Naive thymus-derived CD8-positive, alpha-beta T cell (primary cell): Measurements from ENCODE around the gene PPP1R1B. TPM values are rescaled to one million over a fixed set of nuclear protein-coding genes. Genes with fewer than 3 reads are reported as not detected.
A peak's percentile ranks its signal among the peaks of the same experiment; 100 is the strongest.

ENCODE experiments used
- ATAC-seq, 2 donors: fragments of 150-1000 bp; cut with Tn5 transposase in 1 of 2; sonication (Bioruptor Pico), chemical (Tn5 transposase) in 1 of 2; 1 replicate in 1 of 2; 2 replicates in 1 of 2; pipeline ENCODE4 v1.10.0; 2021; ENCODE audit warnings: mild to moderate bottlenecking in 2 of 2, moderate library complexity in 2 of 2
- POLR2A ChIA-PET: fragments of 350-600 bp; sonication (Branson Sonifier 250); formaldehyde crosslinking; loops from one replicate; lab custom pipeline; 2021; ENCODE audit warnings: antibody characterized with exemption; lab: Charles Lee
- DNase-seq, 10 donors: peaks; one replicate each; pipeline versions ENCODE4 v3.0.0 to v3.0.0-alpha.2; 2020 to 2022
- H3K27ac Mint-ChIP-seq, 10 donors: one replicate each; pipeline ENCODE4 v1.8.0; 2020 to 2022; ENCODE audit warnings: mild to moderate bottlenecking in 10 of 10, mixed read lengths in 10 of 10, moderate library complexity in 4 of 10, inconsistent platforms in 1 of 10
- H3K27me3 Mint-ChIP-seq, 5 donors: one replicate each; pipeline ENCODE4 v1.8.0; 2021 to 2022; ENCODE audit warnings: mixed read lengths in 5 of 5
- H3K36me3 Mint-ChIP-seq, 3 donors: one replicate each; pipeline ENCODE4 v1.8.0; 2020 to 2022; ENCODE audit warnings: mixed read lengths in 3 of 3, mild to moderate bottlenecking in 2 of 3, inconsistent platforms in 1 of 3
- H3K4me1 Mint-ChIP-seq, 4 donors: one replicate each; pipeline ENCODE4 v1.8.0; 2021 to 2022; ENCODE audit warnings: mixed read lengths in 4 of 4
- H3K4me3 Mint-ChIP-seq, 10 donors: one replicate each; pipeline ENCODE4 v1.8.0; 2020 to 2022; ENCODE audit warnings: mild to moderate bottlenecking in 10 of 10, mixed read lengths in 10 of 10, moderate library complexity in 6 of 10, inconsistent platforms in 1 of 10
- H3K9me3 Mint-ChIP-seq, 9 donors: one replicate each; pipeline ENCODE4 v1.8.0; 2020 to 2022; ENCODE audit warnings: mixed read lengths in 9 of 9, mild to moderate bottlenecking in 3 of 9, inconsistent platforms in 1 of 9, moderate library complexity in 1 of 9
- polyA plus RNA-seq, 3 donors: library from polyadenylated mRNA; unstranded; fragments of 300-500 nt; fragmentation: Illumina TruSeq; gene quantifications; one replicate each; pipeline ENCODE4 v1.2.3, GENCODE V29; 2021
- total RNA-seq, 8 experiments: library from RNA in 2 of 8; stranded (reverse) in 2 of 8; gene quantifications; one replicate each; pipeline ENCODE4 v1.2.3 and lab custom pipeline; 2021 to 2026

The PPP1R1B gene
- total and polyA plus RNA-seq, 5 experiments from 2014 or later, result not detected

GRCh38 chr17:39639566-39640458 lies 13.1 kb downstream of the PPP1R1B start:
- H3K4me1 Mint-ChIP-seq, result peaks cover 53 to 85% (median 80%) of the 10 kb centered on the region in 4 donors
- DNase-seq (no peak), ATAC-seq (no peak)
- H3K9me3 Mint-ChIP-seq, result no peaks in the 10 kb centered on the region
- H3K27me3 Mint-ChIP-seq, result no peaks in the 10 kb centered on the region
- H3K27ac Mint-ChIP-seq, result peak overlapping the region; percentile 15 to 85 (median 60)
- POLR2A ChIA-PET, result interaction anchor here (0.5 to 4.0 kb wide), 5 partner anchors 12 to 383 kb away, joined by 3 to 26 read pairs (median 5); partner anchors contain the start of genes PNMT and TCAP
- H3K36me3 Mint-ChIP-seq, result peaks cover 0 to 4% (median 0%) of the 10 kb centered on the region in 3 donors
- H3K4me3 Mint-ChIP-seq, result peak overlapping the region in 9 of 10 donors; percentile 28 to 88 (median 65)

GRCh38 chr17:39640591-39641031 lies 13.9 kb downstream of the PPP1R1B start:
- POLR2A ChIA-PET, result interaction anchor here (3.5 kb wide), 1 partner anchor 11 kb away, joined by 10 read pairs; no protein-coding TSS in a partner anchor

GRCh38 chr17:39641097-39641496 lies 14.3 kb downstream of the PPP1R1B start:
- ATAC-seq (no peak), DNase-seq (no peak)
- Mint-ChIP-seq H3K27ac (peak overlapping the region in 3 of 10 donors; percentile 53 to 65 (median 57)), H3K27me3 (no peaks in the 10 kb centered on the region), H3K36me3 (peaks cover 0 to 10% (median 0%) of the 10 kb centered on the region in 3 donors), H3K4me1 (peaks cover 56 to 87% (median 85%) of the 10 kb centered on the region in 4 donors), H3K9me3 (no peaks in the 10 kb centered on the region), H3K4me3 (peak overlapping the region in 7 of 10 donors; percentile 30 to 88 (median 64))
- POLR2A ChIA-PET, result interaction anchor here (3.5 kb wide), 1 partner anchor 10 kb away, joined by 10 read pairs; no protein-coding TSS in a partner anchor

More at GRCh38 chr17:39640591-39641031, 13.9 kb downstream of the PPP1R1B start:
- Mint-ChIP-seq H3K27ac (peak overlapping the region in 7 of 10 donors; percentile 33 to 89 (median 65)), H3K4me3 (peak overlapping the region; percentile 36 to 88 (median 74)), H3K36me3 (peaks cover 0 to 10% (median 0%) of the 10 kb centered on the region in 3 donors), H3K4me1 (peaks cover 56 to 87% (median 86%) of the 10 kb centered on the region in 4 donors), H3K9me3 (no peaks in the 10 kb centered on the region), H3K27me3 (no peaks in the 10 kb centered on the region)
- no peak for DNase-seq
- no peak for ATAC-seq

- H3K27me3 Mint-ChIP-seq, result no peaks in the 10 kb centered on the region
- H3K9me3 Mint-ChIP-seq, result no peaks in the 10 kb centered on the region
- peak overlapping the region in 3 of 10 donors; percentile 35 to 56 (median 48) for H3K4me3 Mint-ChIP-seq
- peaks cover 0 to 10% (median 0%) of the 10 kb centered on the region in 3 donors for H3K36me3 Mint-ChIP-seq
- peaks cover 56 to 86% (median 81%) of the 10 kb centered on the region in 4 donors for H3K4me1 Mint-ChIP-seq
- DNase-seq (no peak), ATAC-seq (no peak)
- POLR2A ChIA-PET, result interaction anchor here (0.9 to 3.5 kb wide), 3 partner anchors 8 to 16 kb away, joined by 3 to 10 read pairs (median 4); no protein-coding TSS in a partner anchor
- peak overlapping the region in 8 of 10 donors; percentile 13 to 89 (median 62) for H3K27ac Mint-ChIP-seq
Observed at GRCh38 chr17:39641883-39642282, 15.1 kb downstream of the PPP1R1B start.

- ATAC-seq (no peak), DNase-seq (no peak)
- Mint-ChIP-seq H3K36me3 (peaks cover 0 to 13% (median 0%) of the 10 kb centered on the region in 3 donors), H3K4me3 (peak overlapping the region in 4 of 10 donors; percentile 20 to 54 (median 28)), H3K9me3 (no peaks in the 10 kb centered on the region), H3K27me3 (no peaks in the 10 kb centered on the region), H3K27ac (peak overlapping the region in 7 of 10 donors; percentile 27 to 83 (median 63)), H3K4me1 (peaks cover 56 to 85% (median 81%) of the 10 kb centered on the region in 4 donors)
- POLR2A ChIA-PET, result interaction anchor here (0.9 to 3.5 kb wide), 5 partner anchors 9 to 23 kb away, joined by 3 to 10 read pairs (median 4); partner anchors contain the start of gene TCAP
Observed at GRCh38 chr17:39642291-39643074, 15.7 kb downstream of the PPP1R1B start.

GRCh38 chr17:39643271-39643670 lies 16.5 kb downstream of the PPP1R1B start:
- H3K36me3 Mint-ChIP-seq, result peaks cover 0 to 13% (median 0%) of the 10 kb centered on the region in 3 donors
- DNase-seq, result no peak
- POLR2A ChIA-PET, result interaction anchor here (0.6 to 2.1 kb wide), 5 partner anchors 9 to 157 kb away, joined by 3 to 6 read pairs (median 4); partner anchors contain the start of gene TCAP
- H3K4me1 Mint-ChIP-seq, result peaks cover 48 to 80% (median 76%) of the 10 kb centered on the region in 4 donors
- no peaks in the 10 kb centered on the region for H3K27me3 Mint-ChIP-seq
- peak overlapping the region in 2 of 10 donors; percentile 11 to 12 for H3K4me3 Mint-ChIP-seq
- H3K9me3 Mint-ChIP-seq, result no peaks in the 10 kb centered on the region
- no peak for ATAC-seq
- H3K27ac Mint-ChIP-seq, result peak overlapping the region in 6 of 10 donors; percentile 17 to 73 (median 56)

- Mint-ChIP-seq H3K27ac (peak overlapping the region in 5 of 10 donors; percentile 17 to 75 (median 49)), H3K4me1 (peaks cover 35 to 75% (median 67%) of the 10 kb centered on the region in 4 donors), H3K9me3 (no peaks in the 10 kb centered on the region), H3K27me3 (no peaks in the 10 kb centered on the region), H3K4me3 (no peak overlapping the region), H3K36me3 (peaks cover 0 to 27% (median 0%) of the 10 kb centered on the region in 3 donors)
- POLR2A ChIA-PET, result interaction anchor here (1.1 kb wide), 1 partner anchor 13 kb away, joined by 3 read pairs; no protein-coding TSS in a partner anchor
- DNase-seq, result no peak
- ATAC-seq, result no peak
Observed at GRCh38 chr17:39647256-39647655, 20.5 kb downstream of the PPP1R1B start.

- Mint-ChIP-seq H3K36me3 (peaks cover 0 to 27% (median 0%) of the 10 kb centered on the region in 3 donors), H3K4me3 (no peak overlapping the region), H3K27ac (peak overlapping the region in 9 of 10 donors; percentile 18 to 77 (median 63)), H3K27me3 (no peaks in the 10 kb centered on the region), H3K9me3 (no peaks in the 10 kb centered on the region), H3K4me1 (peaks cover 34 to 68% (median 64%) of the 10 kb centered on the region in 4 donors)
- DNase-seq, result no peak
- ATAC-seq, result no peak
- POLR2A ChIA-PET, result no interaction called here
Observed at GRCh38 chr17:39648616-39649366, 22.0 kb downstream of the PPP1R1B start.

- ATAC-seq (no peak), DNase-seq (no peak)
- H3K36me3 Mint-ChIP-seq, result peaks cover 0 to 20% (median 0%) of the 10 kb centered on the region in 3 donors
- H3K4me3 Mint-ChIP-seq, result peak overlapping the region in 1 of 10 donors; percentile 20
- peaks cover 34 to 71% (median 64%) of the 10 kb centered on the region in 4 donors for H3K4me1 Mint-ChIP-seq
- H3K27me3 Mint-ChIP-seq, result no peaks in the 10 kb centered on the region
- no peaks in the 10 kb centered on the region for H3K9me3 Mint-ChIP-seq
- H3K27ac Mint-ChIP-seq, result peak overlapping the region in 9 of 10 donors; percentile 18 to 86 (median 49)
- POLR2A ChIA-PET, result interaction anchor here (3.0 kb wide), 1 partner anchor 10 kb away, joined by 10 read pairs; no protein-coding TSS in a partner anchor
Observed at GRCh38 chr17:39650121-39650579, 23.4 kb downstream of the PPP1R1B start.

GRCh38 chr17:39651923-39652586 lies 25.3 kb downstream of the PPP1R1B start:
- no peaks in the 10 kb centered on the region for H3K27me3 Mint-ChIP-seq
- peaks cover 0 to 21% (median 0%) of the 10 kb centered on the region in 3 donors for H3K36me3 Mint-ChIP-seq
- ATAC-seq, result no peak
- H3K27ac Mint-ChIP-seq, result peak overlapping the region; percentile 49 to 93 (median 76)
- H3K4me3 Mint-ChIP-seq, result peak overlapping the region in 2 of 10 donors; percentile 3 to 17
- H3K9me3 Mint-ChIP-seq, result no peaks in the 10 kb centered on the region
- no peak for DNase-seq
- POLR2A ChIA-PET, result interaction anchor here (1.1 to 3.0 kb wide), 3 partner anchors 9 to 14 kb away, joined by 3 to 10 read pairs (median 4); no protein-coding TSS in a partner anchor
- peaks cover 41 to 74% (median 64%) of the 10 kb centered on the region in 4 donors for H3K4me1 Mint-ChIP-seq
